ENCODE measurements around the gene AGAP2. TPM values are rescaled to one million over a fixed set of nuclear protein-coding genes. Genes with fewer than 3 reads are reported as not detected.

AGAP2 gene
- total and polyA plus RNA-seq, 9 of the 15 experiments (the other 6 are each of a cell fraction or from before 2014, with no cell fraction given): 0.04 to 0.77 (median 0.28) TPM; not detected in 1

- TF ChIP-seq CEBPZ (IDR thresholded peaks at IDR 0.05; ENCODE audit: borderline replicate concordance, low read depth, low read length): no peak
- TF ChIP-seq ZNF655 (CRISPR knock-in tag; IDR thresholded peaks at IDR 0.05): no peak
- 0 out of 2 replicates have a peak, but pooled peaks have one; percentile 5 for TF ChIP-seq POLR2AphosphoS5 (IDR thresholded peaks at IDR 0.05; ENCODE audit: control insufficient read depth, insufficient read depth, low read depth, low read length)
- no peak for TF ChIP-seq TCF15 (CRISPR knock-in tag; IDR thresholded peaks at IDR 0.05)
- no peak for TF ChIP-seq ZNF57 (CRISPR knock-in tag; IDR thresholded peaks at IDR 0.05)
- no peak for TF ChIP-seq MLLT1 (IDR thresholded peaks at IDR 0.05)
- TF ChIP-seq GABPB2 (CRISPR knock-in tag; conservative IDR thresholded peaks at IDR 0.05): no peak
- TF ChIP-seq PHF20 (IDR thresholded peaks at IDR 0.05; ENCODE audit: partially characterized antibody): no peak
- TF ChIP-seq THRB (CRISPR knock-in tag; conservative IDR thresholded peaks at IDR 0.05): peak; percentile 4; the same call in 1 of the 2 replicates
- TF ChIP-seq ZNF324 (CRISPR knock-in tag; IDR thresholded peaks at IDR 0.05): no peak
- 0 out of 2 replicates have a peak, but pooled peaks have one; percentile 10 for TF ChIP-seq PTBP1 (IDR thresholded peaks at IDR 0.05; ENCODE audit: low read depth, low read length)
- no peak for TF ChIP-seq ZNF699 (CRISPR knock-in tag; IDR thresholded peaks at IDR 0.05; ENCODE audit: insufficient replicate concordance)
- TF ChIP-seq E4F1 (CRISPR knock-in tag; IDR thresholded peaks at IDR 0.05; ENCODE audit: borderline replicate concordance): no peak
- TF ChIP-seq MAZ (CRISPR knock-in tag; conservative IDR thresholded peaks at IDR 0.05 in 1 of 2, IDR thresholded peaks at IDR 0.05 in 1 of 2): peak in 1 of 2 experiments; percentile 42; a peak in 2 of 4 replicates
- peak; percentile 96 for TF ChIP-seq POLR2AphosphoS2 (IDR thresholded peaks at IDR 0.05; ENCODE audit: low read length)
Observed at GRCh38 chr12:57745485-57745881, 6.9 kb upstream of the AGAP2 start (continued).
